ENCODE data around the gene ATN1. TPM values are rescaled to one million over a fixed set of nuclear protein-coding genes. Genes with fewer than 3 reads are reported as not detected.

The ATN1 gene
- total RNA-seq, 4 donors from 2014 or later: 46.2 to 93.5 (median 59.4) TPM

- DNase-seq (ENCODE audit: low spot score) (no peak), ATAC-seq (ENCODE audit: low FRiP score) (no peak)
- no peak for TF ChIP-seq CTCF (IDR thresholded peaks at IDR 0.05)
Observed at GRCh38 chr12:6963016-6963731, 35.4 kb downstream of the ATN1 start.

- TF ChIP-seq CTCF (IDR thresholded peaks at IDR 0.05): no peak
- DNase-seq (ENCODE audit: low spot score) (no peak), ATAC-seq (ENCODE audit: low FRiP score) (no peak)
Observed at GRCh38 chr12:6963791-6964413, 36.1 kb downstream of the ATN1 start.

GRCh38 chr12:6964605-6965025 is 36.9 kb downstream of the ATN1 start:
- TF ChIP-seq CTCF (IDR thresholded peaks at IDR 0.05): no peak
- DNase-seq (ENCODE audit: low spot score) (no peak), ATAC-seq (ENCODE audit: low FRiP score) (no peak)

GRCh38 chr12:6965026-6965661 is 37.4 kb downstream of the ATN1 start:
- peak; percentile 71 for DNase-seq (ENCODE audit: low spot score)
- peak in 2 of 3 donors; percentile 47 to 92 for TF ChIP-seq CTCF (IDR thresholded peaks at IDR 0.05)
- peak; percentile 52 for ATAC-seq (ENCODE audit: low FRiP score)

- ATAC-seq (ENCODE audit: low FRiP score): no peak
- TF ChIP-seq CTCF (IDR thresholded peaks at IDR 0.05): no peak
- DNase-seq (ENCODE audit: low spot score): no peak
Observed at GRCh38 chr12:6965714-6966113, 38.0 kb downstream of the ATN1 start.

GRCh38 chr12:6966351-6966750 is 38.6 kb downstream of the ATN1 start:
- ATAC-seq (ENCODE audit: low FRiP score): no peak
- TF ChIP-seq CTCF (IDR thresholded peaks at IDR 0.05): no peak
- no peak for DNase-seq (ENCODE audit: low spot score)

Data from omental fat pad (tissue), 4 donors.